ENCODE results near the gene CINP. TPM values are rescaled to one million over a fixed set of nuclear protein-coding genes. Genes with fewer than 3 reads are reported as not detected.

The CINP gene
- total and polyA plus RNA-seq, 2 of the 13 experiments (the other 11 are each of a cell fraction or from before 2014, with no cell fraction given) = 32.8 to 42.8 TPM

DNA sequence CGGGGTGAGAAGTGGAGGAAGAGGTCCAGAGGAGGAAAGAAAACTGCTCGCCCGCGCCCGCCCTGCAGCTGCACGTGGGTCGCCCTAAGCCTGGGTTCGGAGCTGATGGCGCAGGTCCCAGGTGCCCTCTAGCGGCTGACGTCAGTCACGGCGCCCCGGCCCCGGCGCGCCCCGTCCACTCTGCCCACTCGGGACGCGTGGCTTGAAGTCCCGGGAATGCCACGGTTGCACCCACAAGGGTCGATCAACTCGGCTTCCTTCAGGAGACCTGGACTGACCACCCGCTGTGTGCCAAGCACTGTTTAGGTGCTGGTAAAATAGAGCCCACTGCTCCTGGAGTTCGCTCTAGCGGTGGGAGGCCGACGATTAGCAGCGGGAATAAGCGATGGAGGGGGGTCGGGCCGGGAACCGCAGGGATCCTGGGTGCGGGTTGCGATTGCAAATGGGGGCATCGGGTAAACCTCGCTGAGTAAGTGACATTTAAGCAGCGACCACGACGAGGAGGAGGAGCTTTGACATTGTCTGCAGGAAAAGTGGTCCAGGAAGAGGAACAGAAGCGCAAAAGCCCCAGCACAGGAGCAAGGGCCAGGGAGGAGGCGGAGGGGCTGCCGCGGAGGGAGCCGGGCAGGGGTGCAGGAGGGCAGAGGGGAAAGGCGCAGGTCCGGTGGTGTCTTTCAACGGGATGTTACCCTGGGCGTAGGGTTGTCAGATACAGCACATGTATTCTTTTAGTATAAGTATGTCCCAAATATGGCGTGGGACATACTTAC, 48.3 kb downstream of the CINP start (continued):
- TF ChIP-seq, protein P1, sequence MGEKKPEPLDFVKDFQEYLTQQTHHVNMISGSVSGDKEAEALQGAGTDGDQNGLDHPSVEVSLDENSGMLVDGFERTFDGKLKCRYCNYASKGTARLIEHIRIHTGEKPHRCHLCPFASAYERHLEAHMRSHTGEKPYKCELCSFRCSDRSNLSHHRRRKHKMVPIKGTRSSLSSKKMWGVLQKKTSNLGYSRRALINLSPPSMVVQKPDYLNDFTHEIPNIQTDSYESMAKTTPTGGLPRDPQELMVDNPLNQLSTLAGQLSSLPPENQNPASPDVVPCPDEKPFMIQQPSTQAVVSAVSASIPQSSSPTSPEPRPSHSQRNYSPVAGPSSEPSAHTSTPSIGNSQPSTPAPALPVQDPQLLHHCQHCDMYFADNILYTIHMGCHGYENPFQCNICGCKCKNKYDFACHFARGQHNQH (CRISPR knock-in tag; IDR thresholded peaks at IDR 0.05) = no peak; the same call in 1 of the 2 replicates
- no peak for TF ChIP-seq NPAS2 (CRISPR knock-in tag; IDR thresholded peaks at IDR 0.05; ENCODE audit: borderline replicate concordance)
- TF ChIP-seq RNF2 (conservative IDR thresholded peaks at IDR 0.05; ENCODE audit: low read depth) = no peak; the same call in 1 of the 2 replicates
- no peak for TF ChIP-seq TEAD2 (CRISPR knock-in tag; IDR thresholded peaks at IDR 0.05)
- TF ChIP-seq HNF4A (CRISPR knock-in tag; IDR thresholded peaks at IDR 0.05) = no peak
- no peak for TF ChIP-seq ZNF17 (CRISPR knock-in tag; IDR thresholded peaks at IDR 0.05)
- peak; percentile 82; the same call in 1 of the 2 replicates for TF ChIP-seq ZNF792 (CRISPR knock-in tag; IDR thresholded peaks at IDR 0.05)
- TF ChIP-seq, protein P2, sequence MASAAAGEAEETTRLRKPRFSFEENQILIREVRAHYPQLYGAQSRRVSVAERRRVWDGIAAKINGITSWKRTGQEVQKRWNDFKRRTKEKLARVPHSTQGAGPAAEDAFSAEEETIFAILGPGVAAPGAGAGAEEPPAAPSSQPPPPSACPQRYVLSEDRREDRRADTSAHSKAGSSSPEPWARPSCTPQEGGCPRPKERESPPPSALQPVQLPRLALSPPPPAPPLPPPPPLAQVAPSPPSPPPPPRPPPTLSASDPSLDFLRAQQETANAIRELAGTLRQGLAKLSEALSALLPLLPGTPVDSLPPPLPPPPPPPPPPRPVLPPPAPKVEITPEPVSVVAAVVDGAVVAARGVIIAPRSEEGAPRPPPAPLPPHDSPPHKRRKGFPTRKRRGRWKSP (CRISPR knock-in tag; IDR thresholded peaks at IDR 0.05) = peak; percentile 82
- TF ChIP-seq, protein P3, sequence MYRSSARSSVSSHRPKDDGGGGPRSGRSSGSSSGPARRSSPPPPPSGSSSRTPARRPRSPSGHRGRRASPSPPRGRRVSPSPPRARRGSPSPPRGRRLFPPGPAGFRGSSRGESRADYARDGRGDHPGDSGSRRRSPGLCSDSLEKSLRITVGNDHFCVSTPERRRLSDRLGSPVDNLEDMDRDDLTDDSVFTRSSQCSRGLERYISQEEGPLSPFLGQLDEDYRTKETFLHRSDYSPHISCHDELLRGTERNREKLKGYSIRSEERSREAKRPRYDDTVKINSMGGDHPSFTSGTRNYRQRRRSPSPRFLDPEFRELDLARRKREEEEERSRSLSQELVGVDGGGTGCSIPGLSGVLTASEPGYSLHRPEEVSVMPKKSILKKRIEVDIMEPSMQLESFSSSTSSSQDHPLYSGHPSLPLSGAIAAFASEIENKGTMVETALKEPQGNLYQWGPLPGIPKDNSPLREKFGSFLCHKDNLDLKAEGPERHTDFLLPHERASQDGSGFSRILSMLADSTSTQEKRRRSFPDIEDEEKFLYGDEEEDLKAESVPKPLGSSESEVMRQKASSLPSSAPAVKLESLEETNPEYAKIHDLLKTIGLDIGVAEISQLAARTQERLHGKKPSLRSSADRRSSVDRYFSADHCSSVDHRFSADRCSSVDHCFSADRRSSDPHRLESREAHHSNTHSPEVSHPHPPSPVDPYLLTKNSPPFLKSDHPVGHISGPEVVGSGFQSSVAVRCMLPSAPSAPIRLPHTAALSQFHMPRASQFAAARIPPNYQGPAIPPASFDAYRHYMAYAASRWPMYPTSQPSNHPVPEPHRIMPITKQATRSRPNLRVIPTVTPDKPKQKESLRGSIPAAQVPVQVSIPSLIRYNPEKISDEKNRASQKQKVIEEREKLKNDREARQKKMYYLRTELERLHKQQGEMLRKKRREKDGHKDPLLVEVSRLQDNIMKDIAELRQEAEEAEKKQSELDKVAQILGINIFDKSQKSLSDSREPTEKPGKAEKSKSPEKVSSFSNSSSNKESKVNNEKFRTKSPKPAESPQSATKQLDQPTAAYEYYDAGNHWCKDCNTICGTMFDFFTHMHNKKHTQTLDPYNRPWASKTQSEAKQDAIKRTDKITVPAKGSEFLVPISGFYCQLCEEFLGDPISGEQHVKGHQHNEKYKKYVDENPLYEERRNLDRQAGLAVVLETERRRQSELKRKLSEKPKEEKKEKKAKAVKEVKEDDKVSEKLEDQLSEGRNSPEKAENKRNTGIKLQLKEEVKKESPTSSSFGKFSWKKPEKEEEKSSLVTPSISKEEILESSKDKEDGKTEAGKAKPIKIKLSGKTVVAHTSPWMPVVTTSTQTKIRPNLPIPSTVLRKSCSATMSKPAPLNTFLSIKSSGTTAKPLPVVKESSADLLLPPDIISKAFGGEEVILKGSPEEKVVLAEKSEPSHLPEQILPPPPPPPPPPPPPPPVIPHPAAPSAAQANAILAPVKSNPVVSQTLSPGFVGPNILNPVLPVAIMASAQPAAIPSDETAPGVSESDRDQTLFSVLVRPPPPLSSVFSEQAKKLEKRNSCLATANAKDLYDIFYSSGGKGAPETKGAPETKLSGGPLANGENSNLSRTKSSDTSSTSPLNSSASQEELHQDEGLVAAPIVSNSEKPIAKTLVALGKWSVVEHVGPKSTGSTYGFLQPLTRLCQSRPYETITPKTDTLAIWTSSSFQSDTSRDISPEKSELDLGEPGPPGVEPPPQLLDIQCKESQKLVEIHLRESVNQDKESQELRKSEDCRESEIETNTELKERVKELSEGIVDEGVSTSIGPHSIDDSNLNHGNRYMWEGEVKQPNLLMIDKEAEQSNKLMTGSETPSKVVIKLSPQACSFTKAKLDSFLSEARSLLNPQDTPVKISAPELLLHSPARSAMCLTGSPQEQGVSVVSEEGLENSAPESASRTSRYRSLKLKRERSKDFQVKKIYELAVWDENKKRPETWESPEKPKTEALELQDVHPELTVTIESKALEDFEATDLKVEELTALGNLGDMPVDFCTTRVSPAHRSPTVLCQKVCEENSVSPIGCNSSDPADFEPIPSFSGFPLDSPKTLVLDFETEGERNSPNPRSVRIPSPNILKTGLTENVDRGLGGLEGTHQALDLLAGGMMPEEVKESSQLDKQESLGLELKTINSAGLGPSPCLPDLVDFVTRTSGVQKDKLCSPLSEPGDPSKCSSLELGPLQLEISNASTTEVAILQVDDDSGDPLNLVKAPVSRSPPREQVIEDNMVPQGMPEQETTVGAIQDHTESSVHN (CRISPR knock-in tag; IDR thresholded peaks at IDR 0.05) = 0 out of 2 replicates have a peak, but pooled peaks have one; percentile 31
- no peak for TF ChIP-seq ZNF432 (CRISPR knock-in tag; IDR thresholded peaks at IDR 0.05; ENCODE audit: borderline replicate concordance)
- peak; percentile 62; the same call in 1 of the 2 replicates for TF ChIP-seq ZFY (CRISPR knock-in tag; IDR thresholded peaks at IDR 0.05)
- no peak for TF ChIP-seq ZNF660 (CRISPR knock-in tag; IDR thresholded peaks at IDR 0.05; ENCODE audit: borderline replicate concordance, low read depth)
